ENCODE results near the gene PNPLA8.
"Not testable (repeated sequence)": the region's sequence is repeated elsewhere in the genome, so short reads cannot be mapped to it uniquely, and the experiment has no call there.

Gene PNPLA8

GRCh38 chr7:108515630-108516029, 10.3 kb downstream of the PNPLA8 start:
- no peaks in the 10 kb centered on the region for H3K36me3 ChIP-seq (ENCODE audit: insufficient read depth)
- no peaks in the 10 kb centered on the region for H3K27me3 ChIP-seq (ENCODE audit: insufficient read depth, low read depth)
- H3K4me3 ChIP-seq (IDR thresholded peaks at IDR 0.05; ENCODE audit: insufficient read depth, low read depth, low read length): no peak overlapping the region
- H3K4me2 ChIP-seq: no peak overlapping the region
- no peaks in the 10 kb centered on the region for H4K20me1 ChIP-seq (ENCODE audit: insufficient read depth)
- no peaks in the 10 kb centered on the region for H3K4me1 ChIP-seq (ENCODE audit: low read depth, poor library complexity, severe bottlenecking)
- H3K79me2 ChIP-seq (ENCODE audit: insufficient read depth, low read depth): no peaks in the 10 kb centered on the region
- no peak overlapping the region for H3K9ac ChIP-seq
- no peak for TF ChIP-seq CTCF (conservative IDR thresholded peaks at IDR 0.05; ENCODE audit: low read depth, low read length)
- no peak overlapping the region for H2AFZ ChIP-seq (ENCODE audit: low read depth)
- H3K27ac ChIP-seq: no peak overlapping the region

- H3K4me2 ChIP-seq: no peak overlapping the region
- H3K36me3 ChIP-seq (ENCODE audit: insufficient read depth): no peaks in the 10 kb centered on the region
Observed at GRCh38 chr7:108515013-108515412, 10.9 kb downstream of the PNPLA8 start.

GRCh38 chr7:108511939-108512338, 14.0 kb downstream of the PNPLA8 start:
- Histone ChIP-seq H3K9ac (no peak overlapping the region), H2AFZ (ENCODE audit: low read depth) (no peak overlapping the region), H3K79me2 (ENCODE audit: insufficient read depth, low read depth) (no peaks in the 10 kb centered on the region), H3K4me2 (no peak overlapping the region), H3K27me3 (ENCODE audit: insufficient read depth, low read depth) (no peaks in the 10 kb centered on the region), H4K20me1 (ENCODE audit: insufficient read depth) (no peaks in the 10 kb centered on the region), H3K27ac (no peak overlapping the region), H3K4me1 (ENCODE audit: low read depth, poor library complexity, severe bottlenecking) (no peaks in the 10 kb centered on the region), H3K4me3 (IDR thresholded peaks at IDR 0.05; ENCODE audit: insufficient read depth, low read depth, low read length) (no peak overlapping the region), H3K36me3 (ENCODE audit: insufficient read depth) (no peaks in the 10 kb centered on the region)
- no peak for TF ChIP-seq CTCF (conservative IDR thresholded peaks at IDR 0.05; ENCODE audit: low read depth, low read length)

More at GRCh38 chr7:108515013-108515412, 10.9 kb downstream of the PNPLA8 start:
- no peak for TF ChIP-seq CTCF (conservative IDR thresholded peaks at IDR 0.05; ENCODE audit: low read depth, low read length)
- Histone ChIP-seq H3K79me2 (ENCODE audit: insufficient read depth, low read depth) (no peaks in the 10 kb centered on the region), H3K9ac (no peak overlapping the region), H3K4me1 (ENCODE audit: low read depth, poor library complexity, severe bottlenecking) (no peaks in the 10 kb centered on the region), H4K20me1 (ENCODE audit: insufficient read depth) (no peaks in the 10 kb centered on the region), H3K4me3 (IDR thresholded peaks at IDR 0.05; ENCODE audit: insufficient read depth, low read depth, low read length) (no peak overlapping the region), H3K27ac (no peak overlapping the region), H3K27me3 (ENCODE audit: insufficient read depth, low read depth) (no peaks in the 10 kb centered on the region), H2AFZ (ENCODE audit: low read depth) (no peak overlapping the region)

GRCh38 chr7:108504576-108504975, 21.4 kb downstream of the PNPLA8 start:
- H3K4me2 ChIP-seq; H4K20me1 ChIP-seq (ENCODE audit: insufficient read depth); H3K27ac ChIP-seq; H3K27me3 ChIP-seq (ENCODE audit: insufficient read depth, low read depth); H3K79me2 ChIP-seq (ENCODE audit: insufficient read depth, low read depth); H3K9ac ChIP-seq; H3K36me3 ChIP-seq (ENCODE audit: insufficient read depth); H3K4me3 ChIP-seq (IDR thresholded peaks at IDR 0.05; ENCODE audit: insufficient read depth, low read depth, low read length); H2AFZ ChIP-seq (ENCODE audit: low read depth); H3K4me1 ChIP-seq (ENCODE audit: low read depth, poor library complexity, severe bottlenecking): not testable (repeated sequence)

- no peak overlapping the region for H2AFZ ChIP-seq (ENCODE audit: low read depth)
Observed at GRCh38 chr7:108503112-108504026, 22.6 kb downstream of the PNPLA8 start.

More at GRCh38 chr7:108503112-108504026, 22.6 kb downstream of the PNPLA8 start:
- TF ChIP-seq CTCF (conservative IDR thresholded peaks at IDR 0.05; ENCODE audit: low read depth, low read length): no peak
- Histone ChIP-seq H3K9ac (no peak overlapping the region), H3K4me3 (IDR thresholded peaks at IDR 0.05; ENCODE audit: insufficient read depth, low read depth, low read length) (no peak overlapping the region), H3K36me3 (ENCODE audit: insufficient read depth) (no peaks in the 10 kb centered on the region), H3K4me1 (ENCODE audit: low read depth, poor library complexity, severe bottlenecking) (no peaks in the 10 kb centered on the region), H4K20me1 (ENCODE audit: insufficient read depth) (no peaks in the 10 kb centered on the region), H3K27me3 (ENCODE audit: insufficient read depth, low read depth) (no peaks in the 10 kb centered on the region), H3K79me2 (ENCODE audit: insufficient read depth, low read depth) (no peaks in the 10 kb centered on the region), H3K4me2 (no peak overlapping the region), H3K27ac (no peak overlapping the region)

All from KMS-11 (cell line).